K562 (cell line): Measurements from ENCODE around the gene ADAMTS14. TPM values are rescaled to one million over a fixed set of nuclear protein-coding genes. Genes with fewer than 3 reads are reported as not detected.

Source experiments
- BRD9 ChIP-seq: fragments of 450-650 bp; IDR thresholded peaks from 2 replicates; pipeline ENCODE4 v1.6.1; 2018; ENCODE audit warnings: low read depth; ENCODE audit not compliant: partially characterized antibody
- C11orf30 ChIP-seq: fragments of 450-650 bp; IDR thresholded peaks from 2 replicates; pipeline ENCODE4 v1.6.1; 2016; ENCODE audit warnings: low read depth, mild to moderate bottlenecking
- CBX3 ChIP-seq, 2 experiments: IDR thresholded peaks; 1 replicate in 1 of 2; 2 replicates in 1 of 2; pipeline ENCODE4 v1.6.1; 2012; ENCODE audit warnings: inconsistent platforms in 2 of 2, low read length in 2 of 2, borderline replicate concordance in 1 of 2, control low read depth in 1 of 2
- CHCHD3 ChIP-seq: fragments of 250-450 bp; sonication (Bioruptor Pico); IDR thresholded peaks from 2 replicates; pipeline ENCODE4 v2.1.2; 2022; ENCODE audit warnings: mild to moderate bottlenecking
- HDGF ChIP-seq: fragments of 450-650 bp; IDR thresholded peaks from 2 replicates; pipeline ENCODE4 v1.6.1; 2016
- MCM2 ChIP-seq: fragments of 450-650 bp; IDR thresholded peaks from 2 replicates; pipeline ENCODE4 v1.6.1; 2017; ENCODE audit warnings: low read depth, mild to moderate bottlenecking
- NUFIP1 ChIP-seq: fragments of 450-650 bp; IDR thresholded peaks from 2 replicates; pipeline ENCODE4 v1.6.1; 2018; ENCODE audit not compliant: partially characterized antibody
- POLR2A ChIP-seq: fragments of 450-650 bp; conservative IDR thresholded peaks from 2 replicates; pipeline ENCODE4 v1.6.1; 2016
- TRIM24 ChIP-seq, 2 experiments: fragments of 450-650 bp; IDR thresholded peaks; 2 replicates each; pipeline ENCODE4 v1.6.1; 2016
- ZNF3 ChIP-seq: fragments of 250-450 bp; sonication (Bioruptor Pico); IDR thresholded peaks from 2 replicates; pipeline ENCODE4 v1.5.0; 2021; ENCODE audit warnings: mild to moderate bottlenecking, moderate library complexity
- polyA plus RNA-seq, 8 experiments: library from polyadenylated mRNA; depleted of rRNA in 4 of 8; stranded (reverse) in 5 of 8; unstranded in 3 of 8; fragments of >200 nt; fragmentation: Nextera tagmentation in 2 of 8; fragmentation: Illumina TruSeq in 1 of 8; extraction: Ambion mirVana in 2 of 8; extraction: Trizol in 1 of 8; gene quantifications; 2 replicates each; pipeline versions ENCODE4 v1.2.1 to v1.2.3, GENCODE V29; 2011 to 2014; ENCODE audit warnings: inconsistent platforms in 1 of 8, missing spikeins in 1 of 8
- total RNA-seq, 7 experiments: library from RNA; depleted of rRNA in 6 of 7; stranded (reverse); fragments of >200 nt in 6 of 7; fragmentation: Illumina TruSeq in 2 of 7; extraction: Trizol in 2 of 7; gene quantifications; 2 replicates each; pipeline versions ENCODE4 v1.2.1 to v1.2.3, GENCODE V29; 2011 to 2021; ENCODE audit warnings: low replicate concordance in 1 of 7
- TF ChIP-seq, protein P1 (sequence below): fragments of 150-350 bp; IDR thresholded peaks from 2 replicates; pipeline ENCODE4 v1.6.1; 2014; ENCODE audit warnings: low read depth, mild to moderate bottlenecking, low read length, borderline replicate concordance
- TF ChIP-seq, protein P2 (sequence below): fragments of 200-800 bp; sonication (Bioruptor generic); IDR thresholded peaks from 2 replicates; pipeline ENCODE4 v1.6.1; 2017; ENCODE audit warnings: missing genetic modification characterization, missing compliant biosample characterization
- TF ChIP-seq, protein P3 (sequence below): fragments of 450-650 bp; IDR thresholded peaks from 2 replicates; pipeline ENCODE4 v1.6.1; 2014; ENCODE audit warnings: low read depth, mild to moderate bottlenecking, moderate library complexity, borderline replicate concordance
- TF ChIP-seq, protein P4 (sequence below), 2 experiments: IDR thresholded peaks in 1 of 2; conservative IDR thresholded peaks in 1 of 2; 2 replicates each; pipeline ENCODE4 v1.6.1; 2016; ENCODE audit warnings: low read depth in 2 of 2, mild to moderate bottlenecking in 1 of 2, missing compliant biosample characterization in 1 of 2, missing genetic modification characterization in 1 of 2, moderate library complexity in 1 of 2
- TF ChIP-seq, protein P5 (sequence below), 2 experiments: fragments of 250-450 bp in 1 of 2; fragments of 450-650 bp in 1 of 2; sonication (Bioruptor Pico) in 1 of 2; IDR thresholded peaks; 2 replicates each; pipeline versions ENCODE4 v1.6.1 to v1.8.0; 2016 to 2021; ENCODE audit warnings: mild to moderate bottlenecking in 2 of 2, moderate library complexity in 2 of 2, missing compliant biosample characterization in 1 of 2, missing genetic modification characterization in 1 of 2
- TF ChIP-seq, protein P6 (sequence below): fragments of 250-450 bp; sonication (Bioruptor Pico); IDR thresholded peaks from 2 replicates; pipeline ENCODE4 v1.5.0; 2021; ENCODE audit warnings: mild to moderate bottlenecking, borderline replicate concordance

Gene ADAMTS14
- total and polyA plus RNA-seq, 9 of the 15 experiments (the other 6 are each of a cell fraction or from before 2014, with no cell fraction given): 0.04 to 37.4 (median 15.9) TPM

DNA sequence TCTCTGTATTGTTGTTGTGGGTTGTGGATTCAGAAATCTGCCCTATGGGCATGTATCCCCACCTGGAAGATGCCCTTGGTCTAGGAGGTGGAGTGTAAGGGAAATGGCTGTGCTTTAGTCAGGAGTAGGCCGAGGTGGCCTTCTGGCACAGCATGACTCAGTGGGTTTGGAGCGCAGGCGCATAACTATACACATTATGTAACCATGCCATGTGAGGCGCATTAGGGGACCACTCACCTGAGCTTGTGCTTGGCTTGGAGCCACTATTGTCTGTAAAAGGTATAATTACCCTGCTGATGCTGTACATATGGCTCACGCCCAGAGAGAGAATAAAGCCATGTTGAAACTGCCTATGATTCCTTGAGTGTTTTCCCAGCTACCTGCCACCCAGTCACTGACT lies 20.6 kb upstream of the ADAMTS14 start (continued):
- TF ChIP-seq, protein P1, sequence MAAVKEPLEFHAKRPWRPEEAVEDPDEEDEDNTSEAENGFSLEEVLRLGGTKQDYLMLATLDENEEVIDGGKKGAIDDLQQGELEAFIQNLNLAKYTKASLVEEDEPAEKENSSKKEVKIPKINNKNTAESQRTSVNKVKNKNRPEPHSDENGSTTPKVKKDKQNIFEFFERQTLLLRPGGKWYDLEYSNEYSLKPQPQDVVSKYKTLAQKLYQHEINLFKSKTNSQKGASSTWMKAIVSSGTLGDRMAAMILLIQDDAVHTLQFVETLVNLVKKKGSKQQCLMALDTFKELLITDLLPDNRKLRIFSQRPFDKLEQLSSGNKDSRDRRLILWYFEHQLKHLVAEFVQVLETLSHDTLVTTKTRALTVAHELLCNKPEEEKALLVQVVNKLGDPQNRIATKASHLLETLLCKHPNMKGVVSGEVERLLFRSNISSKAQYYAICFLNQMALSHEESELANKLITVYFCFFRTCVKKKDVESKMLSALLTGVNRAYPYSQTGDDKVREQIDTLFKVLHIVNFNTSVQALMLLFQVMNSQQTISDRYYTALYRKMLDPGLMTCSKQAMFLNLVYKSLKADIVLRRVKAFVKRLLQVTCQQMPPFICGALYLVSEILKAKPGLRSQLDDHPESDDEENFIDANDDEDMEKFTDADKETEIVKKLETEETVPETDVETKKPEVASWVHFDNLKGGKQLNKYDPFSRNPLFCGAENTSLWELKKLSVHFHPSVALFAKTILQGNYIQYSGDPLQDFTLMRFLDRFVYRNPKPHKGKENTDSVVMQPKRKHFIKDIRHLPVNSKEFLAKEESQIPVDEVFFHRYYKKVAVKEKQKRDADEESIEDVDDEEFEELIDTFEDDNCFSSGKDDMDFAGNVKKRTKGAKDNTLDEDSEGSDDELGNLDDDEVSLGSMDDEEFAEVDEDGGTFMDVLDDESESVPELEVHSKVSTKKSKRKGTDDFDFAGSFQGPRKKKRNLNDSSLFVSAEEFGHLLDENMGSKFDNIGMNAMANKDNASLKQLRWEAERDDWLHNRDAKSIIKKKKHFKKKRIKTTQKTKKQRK: peak; percentile 91
- TF ChIP-seq CBX3 (IDR thresholded peaks at IDR 0.05; ENCODE audit: borderline replicate concordance in 1 of 2, low read length in 2 of 2) (peak; percentile 51 to 98), BRD9 (no peak), TRIM24 (IDR thresholded peaks at IDR 0.05) (peak; percentile 67 to 89; a peak in 3 of 4 replicates), POLR2A (no peak), NUFIP1 (no peak), C11orf30 (no peak), HDGF (no peak), CHCHD3 (0 out of 2 replicates have a peak, but pooled peaks have one; percentile 33), ZNF3 (CRISPR knock-in tag) (no peak), MCM2 (no peak)
- TF ChIP-seq, protein P2, sequence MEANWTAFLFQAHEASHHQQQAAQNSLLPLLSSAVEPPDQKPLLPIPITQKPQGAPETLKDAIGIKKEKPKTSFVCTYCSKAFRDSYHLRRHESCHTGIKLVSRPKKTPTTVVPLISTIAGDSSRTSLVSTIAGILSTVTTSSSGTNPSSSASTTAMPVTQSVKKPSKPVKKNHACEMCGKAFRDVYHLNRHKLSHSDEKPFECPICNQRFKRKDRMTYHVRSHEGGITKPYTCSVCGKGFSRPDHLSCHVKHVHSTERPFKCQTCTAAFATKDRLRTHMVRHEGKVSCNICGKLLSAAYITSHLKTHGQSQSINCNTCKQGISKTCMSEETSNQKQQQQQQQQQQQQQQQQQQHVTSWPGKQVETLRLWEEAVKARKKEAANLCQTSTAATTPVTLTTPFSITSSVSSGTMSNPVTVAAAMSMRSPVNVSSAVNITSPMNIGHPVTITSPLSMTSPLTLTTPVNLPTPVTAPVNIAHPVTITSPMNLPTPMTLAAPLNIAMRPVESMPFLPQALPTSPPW (CRISPR knock-in tag): no peak
- TF ChIP-seq, protein P3, sequence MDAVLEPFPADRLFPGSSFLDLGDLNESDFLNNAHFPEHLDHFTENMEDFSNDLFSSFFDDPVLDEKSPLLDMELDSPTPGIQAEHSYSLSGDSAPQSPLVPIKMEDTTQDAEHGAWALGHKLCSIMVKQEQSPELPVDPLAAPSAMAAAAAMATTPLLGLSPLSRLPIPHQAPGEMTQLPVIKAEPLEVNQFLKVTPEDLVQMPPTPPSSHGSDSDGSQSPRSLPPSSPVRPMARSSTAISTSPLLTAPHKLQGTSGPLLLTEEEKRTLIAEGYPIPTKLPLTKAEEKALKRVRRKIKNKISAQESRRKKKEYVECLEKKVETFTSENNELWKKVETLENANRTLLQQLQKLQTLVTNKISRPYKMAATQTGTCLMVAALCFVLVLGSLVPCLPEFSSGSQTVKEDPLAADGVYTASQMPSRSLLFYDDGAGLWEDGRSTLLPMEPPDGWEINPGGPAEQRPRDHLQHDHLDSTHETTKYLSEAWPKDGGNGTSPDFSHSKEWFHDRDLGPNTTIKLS: no peak
- TF ChIP-seq, protein P4, sequence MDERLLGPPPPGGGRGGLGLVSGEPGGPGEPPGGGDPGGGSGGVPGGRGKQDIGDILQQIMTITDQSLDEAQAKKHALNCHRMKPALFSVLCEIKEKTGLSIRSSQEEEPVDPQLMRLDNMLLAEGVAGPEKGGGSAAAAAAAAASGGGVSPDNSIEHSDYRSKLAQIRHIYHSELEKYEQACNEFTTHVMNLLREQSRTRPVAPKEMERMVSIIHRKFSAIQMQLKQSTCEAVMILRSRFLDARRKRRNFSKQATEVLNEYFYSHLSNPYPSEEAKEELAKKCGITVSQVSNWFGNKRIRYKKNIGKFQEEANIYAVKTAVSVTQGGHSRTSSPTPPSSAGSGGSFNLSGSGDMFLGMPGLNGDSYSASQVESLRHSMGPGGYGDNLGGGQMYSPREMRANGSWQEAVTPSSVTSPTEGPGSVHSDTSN (CRISPR knock-in tag; IDR thresholded peaks at IDR 0.05; ENCODE audit: low read depth): no peak
- TF ChIP-seq, protein P4 (tag; conservative IDR thresholded peaks at IDR 0.05; ENCODE audit: low read depth): no peak
- TF ChIP-seq, protein P5, sequence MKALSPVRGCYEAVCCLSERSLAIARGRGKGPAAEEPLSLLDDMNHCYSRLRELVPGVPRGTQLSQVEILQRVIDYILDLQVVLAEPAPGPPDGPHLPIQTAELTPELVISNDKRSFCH (CRISPR knock-in tag; IDR thresholded peaks at IDR 0.05): no peak
- TF ChIP-seq, protein P5 (tag; IDR thresholded peaks at IDR 0.05): 0 out of 2 replicates have a peak, but pooled peaks have one; percentile 33
- TF ChIP-seq, protein P6, sequence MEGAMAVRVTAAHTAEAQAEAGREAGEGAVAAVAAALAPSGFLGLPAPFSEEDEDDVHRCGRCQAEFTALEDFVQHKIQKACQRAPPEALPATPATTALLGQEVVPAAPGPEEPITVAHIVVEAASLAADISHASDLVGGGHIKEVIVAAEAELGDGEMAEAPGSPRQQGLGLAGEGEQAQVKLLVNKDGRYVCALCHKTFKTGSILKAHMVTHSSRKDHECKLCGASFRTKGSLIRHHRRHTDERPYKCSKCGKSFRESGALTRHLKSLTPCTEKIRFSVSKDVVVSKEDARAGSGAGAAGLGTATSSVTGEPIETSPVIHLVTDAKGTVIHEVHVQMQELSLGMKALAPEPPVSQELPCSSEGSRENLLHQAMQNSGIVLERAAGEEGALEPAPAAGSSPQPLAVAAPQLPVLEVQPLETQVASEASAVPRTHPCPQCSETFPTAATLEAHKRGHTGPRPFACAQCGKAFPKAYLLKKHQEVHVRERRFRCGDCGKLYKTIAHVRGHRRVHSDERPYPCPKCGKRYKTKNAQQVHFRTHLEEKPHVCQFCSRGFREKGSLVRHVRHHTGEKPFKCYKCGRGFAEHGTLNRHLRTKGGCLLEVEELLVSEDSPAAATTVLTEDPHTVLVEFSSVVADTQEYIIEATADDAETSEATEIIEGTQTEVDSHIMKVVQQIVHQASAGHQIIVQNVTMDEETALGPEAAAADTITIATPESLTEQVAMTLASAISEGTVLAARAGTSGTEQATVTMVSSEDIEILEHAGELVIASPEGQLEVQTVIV: no peak
